Measurements from ENCODE around the gene DUOX1.

DUOX1 gene

DNA sequence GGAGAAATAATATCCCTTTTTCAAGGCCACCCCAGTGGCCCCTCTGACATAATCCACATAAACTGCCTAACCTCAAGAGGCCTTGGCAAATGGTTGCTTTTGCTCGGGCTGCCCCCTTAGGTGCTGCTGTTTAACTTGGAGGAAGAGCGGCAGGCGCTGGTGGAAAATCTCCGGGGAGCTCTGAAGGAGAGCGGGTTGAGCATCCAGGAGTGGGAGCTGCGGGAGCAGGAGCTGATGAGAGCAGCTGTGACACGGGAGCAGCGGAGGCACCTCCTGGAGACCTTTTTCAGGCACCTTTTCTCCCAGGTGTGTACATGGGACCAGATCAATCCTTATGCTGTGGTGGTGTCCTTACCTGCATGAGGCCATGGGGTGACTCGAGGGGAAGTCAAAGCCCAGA, 15.0 kb downstream of the DUOX1 start:
- no peak for DNase-seq

DNA sequence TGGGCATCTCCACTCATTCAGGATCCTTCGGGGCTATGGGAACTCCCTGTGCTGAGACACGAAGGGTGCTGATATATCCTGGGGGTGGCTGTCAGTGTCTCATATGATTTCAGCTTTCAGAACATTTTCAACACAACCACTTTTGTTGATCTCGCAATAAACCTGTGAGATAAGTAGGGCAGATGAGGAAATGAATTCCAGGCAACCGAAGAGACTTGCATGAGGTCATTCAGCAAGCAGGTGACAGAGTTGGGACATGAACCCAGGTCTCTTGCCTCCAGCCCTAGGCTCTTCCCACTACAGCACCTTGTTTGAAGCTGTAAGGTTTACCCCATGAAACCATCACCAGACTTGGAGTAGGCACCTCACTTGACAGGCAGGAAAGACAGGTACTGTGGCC, 16.6 kb downstream of the DUOX1 start:
- no peak for DNase-seq

DNA sequence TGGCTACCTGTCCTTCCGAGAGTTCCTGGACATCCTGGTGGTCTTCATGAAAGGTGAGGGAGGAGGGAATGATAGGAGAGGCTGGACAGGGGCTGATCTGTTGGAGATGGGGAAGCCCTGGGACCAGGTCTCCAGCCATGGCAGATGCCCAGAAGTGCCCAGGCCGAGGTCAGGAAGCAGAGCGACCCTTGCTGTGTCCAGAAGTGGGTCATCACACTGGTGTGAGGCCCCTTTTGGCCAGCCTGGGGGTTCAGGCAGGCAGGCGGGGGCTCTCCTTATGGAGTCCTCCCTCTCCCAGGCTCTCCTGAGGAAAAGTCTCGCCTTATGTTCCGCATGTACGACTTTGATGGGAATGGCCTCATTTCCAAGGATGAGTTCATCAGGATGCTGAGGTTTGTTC, 17.8 kb downstream of the DUOX1 start:
- DNase-seq = no peak

DNA sequence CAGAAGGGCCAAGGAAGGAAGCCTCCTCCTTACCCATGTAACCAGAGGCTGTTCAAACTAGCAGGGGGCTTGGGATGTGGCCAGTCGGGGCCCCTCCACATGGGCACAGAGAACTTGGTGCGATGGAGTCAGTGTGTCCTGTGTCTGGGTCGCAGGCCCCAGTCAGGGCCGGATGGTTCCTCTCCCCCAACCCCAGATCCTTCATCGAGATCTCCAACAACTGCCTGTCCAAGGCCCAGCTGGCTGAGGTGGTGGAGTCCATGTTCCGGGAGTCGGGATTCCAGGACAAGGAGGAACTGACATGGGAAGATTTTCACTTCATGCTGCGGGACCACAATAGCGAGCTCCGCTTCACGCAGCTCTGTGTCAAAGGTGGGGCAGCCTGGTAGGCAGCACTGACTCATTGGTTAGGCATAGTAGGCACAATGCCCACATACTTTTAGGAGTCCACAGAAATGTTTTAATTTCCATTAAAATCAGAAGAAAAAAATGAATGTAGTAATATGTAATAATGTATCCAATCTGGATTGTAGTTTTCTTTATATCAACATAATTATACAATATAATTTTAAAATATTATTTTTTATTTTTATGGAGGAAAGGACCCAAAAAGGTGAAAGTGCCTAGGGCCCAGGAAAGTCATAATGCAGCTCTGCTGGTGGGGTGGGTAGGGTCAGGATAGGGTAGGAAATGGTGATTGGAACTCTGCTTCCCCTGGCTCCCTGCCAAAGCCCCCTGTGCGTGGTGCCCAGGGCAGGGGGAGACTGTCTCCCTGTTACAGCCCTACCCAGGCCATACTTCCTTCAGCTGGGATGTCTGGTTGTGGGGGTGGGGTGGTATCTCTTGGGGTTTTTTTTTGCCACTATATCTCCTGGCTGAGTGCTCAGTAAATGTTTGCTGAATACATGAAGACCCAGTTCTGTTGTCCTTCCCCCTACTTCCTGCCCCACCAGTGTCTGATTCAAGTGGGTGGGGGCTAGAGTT, 18.6 kb downstream of the DUOX1 start:
- no peak for DNase-seq

DNA sequence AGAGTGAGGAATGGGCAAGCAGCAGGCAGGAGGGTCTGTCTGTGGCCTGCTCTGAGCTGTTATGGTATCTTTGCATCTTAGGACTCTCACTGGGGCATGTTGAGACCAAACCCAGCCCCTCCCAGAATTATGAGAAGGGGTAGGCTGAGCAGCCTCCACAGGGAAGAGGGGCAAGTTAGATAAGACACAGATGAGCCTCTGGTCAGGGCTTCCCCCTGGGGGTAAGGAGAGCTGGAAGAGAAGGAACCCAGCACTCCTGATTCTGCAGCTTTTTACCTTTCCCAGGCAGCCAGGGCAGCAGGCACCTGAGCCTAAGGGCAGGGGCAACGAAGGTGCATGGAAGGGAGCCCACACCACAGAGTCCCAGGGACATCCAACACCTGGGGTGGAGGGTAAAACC, 19.3 kb downstream of the DUOX1 start:
- DNase-seq = no peak

DNA sequence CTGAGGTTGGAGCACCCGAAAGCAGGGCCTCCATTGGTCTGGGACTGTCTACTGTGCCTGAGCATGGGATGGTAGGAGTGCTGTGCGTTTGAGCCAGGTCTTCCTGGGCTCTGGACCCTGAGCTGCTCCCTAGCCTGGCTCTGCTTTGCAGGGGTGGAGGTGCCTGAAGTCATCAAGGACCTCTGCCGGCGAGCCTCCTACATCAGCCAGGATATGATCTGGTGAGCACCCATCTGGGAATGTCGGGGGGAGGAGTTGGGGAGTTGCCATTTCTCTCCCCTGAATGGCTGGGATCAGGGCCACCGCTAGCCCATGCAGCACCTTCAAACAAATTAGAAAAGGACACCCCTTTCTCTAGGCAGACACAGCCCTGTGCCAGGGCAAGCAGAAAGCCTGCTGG, 20.7 kb downstream of the DUOX1 start:
- DNase-seq = no peak

DNA sequence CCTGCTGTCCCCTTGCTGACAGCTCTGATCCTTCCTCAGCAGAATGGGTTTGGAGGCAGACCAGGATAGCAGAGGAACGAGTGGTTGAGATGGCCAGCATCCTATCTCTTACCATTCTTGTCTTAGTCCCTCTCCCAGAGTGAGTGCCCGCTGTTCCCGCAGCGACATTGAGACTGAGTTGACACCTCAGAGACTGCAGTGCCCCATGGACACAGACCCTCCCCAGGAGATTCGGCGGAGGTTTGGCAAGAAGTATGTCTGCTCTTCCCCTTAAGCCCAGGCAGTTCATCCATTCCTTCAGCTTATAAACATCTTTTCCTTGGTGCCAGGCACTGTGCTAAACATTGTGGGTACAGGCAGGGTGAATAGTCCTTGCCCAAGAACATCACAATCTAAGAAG, 21.2 kb downstream of the DUOX1 start:
- DNase-seq = no peak

DNA sequence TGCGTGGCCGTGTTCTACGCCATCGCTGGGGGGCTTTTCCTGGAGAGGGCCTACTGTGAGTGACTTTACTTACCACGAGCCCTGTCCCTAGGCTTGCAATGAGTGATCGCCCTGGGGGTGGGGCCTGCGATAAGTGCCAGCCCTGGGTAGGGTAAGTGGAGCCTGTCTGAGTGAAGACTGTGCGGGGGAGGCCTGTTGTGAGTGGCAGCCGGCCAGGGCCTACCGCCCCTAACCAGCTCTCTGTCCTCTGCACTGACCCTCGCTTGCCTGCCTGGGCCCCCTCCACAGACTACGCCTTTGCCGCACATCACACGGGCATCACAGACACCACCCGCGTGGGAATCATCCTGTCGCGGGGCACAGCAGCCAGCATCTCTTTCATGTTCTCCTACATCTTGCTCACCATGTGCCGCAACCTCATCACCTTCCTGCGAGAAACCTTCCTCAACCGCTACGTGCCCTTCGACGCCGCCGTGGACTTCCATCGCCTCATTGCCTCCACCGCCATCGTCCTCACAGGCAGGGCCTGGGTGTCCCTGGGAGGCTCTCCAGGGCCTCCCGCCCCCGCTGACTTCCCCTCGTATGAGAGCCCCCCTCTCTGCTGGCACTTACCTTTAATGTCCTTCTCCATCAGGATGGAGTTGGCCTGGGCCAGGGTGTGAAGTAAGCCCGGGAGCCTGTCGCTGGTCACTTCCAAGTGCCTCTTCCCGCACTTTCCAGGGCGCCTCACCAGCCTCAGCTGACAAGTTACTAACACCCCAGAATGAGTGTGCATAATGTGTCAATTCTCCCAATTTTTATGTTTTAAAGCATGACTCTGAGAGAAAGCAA, 22.4 kb downstream of the DUOX1 start:
- DNase-seq = no peak

DNA sequence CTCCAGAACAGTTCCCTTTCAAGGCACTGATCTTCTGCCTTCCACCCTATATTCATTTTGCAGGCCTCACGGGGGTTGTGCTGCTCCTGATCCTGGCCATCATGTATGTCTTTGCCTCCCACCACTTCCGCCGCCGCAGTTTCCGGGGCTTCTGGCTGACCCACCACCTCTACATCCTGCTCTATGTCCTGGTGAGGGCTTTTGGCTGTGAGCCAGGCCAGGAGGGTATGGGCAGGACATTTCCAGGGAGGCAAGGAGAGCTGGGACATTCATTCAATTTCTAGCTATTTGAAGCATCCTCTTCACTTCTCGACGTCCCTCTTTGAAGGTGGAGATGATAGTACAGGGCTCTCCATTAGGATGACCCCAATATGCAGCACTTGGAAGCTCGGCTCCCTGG, 25.9 kb downstream of the DUOX1 start:
- no peak for DNase-seq

DNA sequence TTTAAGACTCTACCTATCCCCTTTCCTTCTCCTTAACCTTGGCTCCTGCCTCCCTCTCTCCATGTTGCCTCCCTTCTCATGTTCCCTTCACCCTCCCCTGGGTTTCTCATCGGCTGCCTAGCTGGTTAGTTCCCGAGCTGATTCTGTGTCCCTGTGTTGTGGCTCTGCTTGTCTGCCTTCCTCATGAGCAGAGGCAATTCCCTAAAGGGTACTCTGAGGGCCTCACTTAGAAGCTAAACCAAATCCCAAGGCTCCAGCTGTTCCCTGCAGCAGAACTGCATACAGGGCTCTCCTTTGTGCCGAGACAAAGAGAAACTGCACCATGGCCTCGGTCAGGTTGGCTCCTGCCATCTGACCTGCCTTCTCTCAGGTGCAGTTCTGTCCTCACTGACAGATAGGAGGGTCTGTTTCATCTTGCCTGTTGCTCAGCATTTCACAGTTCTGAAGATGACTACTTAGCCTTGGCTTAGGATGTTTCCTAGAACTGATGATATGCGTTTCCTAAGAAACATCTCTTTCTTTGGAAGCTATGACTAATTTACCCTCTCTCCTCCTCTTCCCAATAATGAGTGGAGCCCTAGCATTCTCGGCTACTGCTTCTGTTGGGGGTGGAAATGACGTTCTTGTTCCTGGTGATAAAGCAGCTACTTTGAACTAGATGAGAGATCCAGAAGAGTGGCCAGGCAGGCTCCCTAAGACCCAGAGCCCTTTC, 27.1 kb downstream of the DUOX1 start:
- DNase-seq = peak; percentile 16

DNA sequence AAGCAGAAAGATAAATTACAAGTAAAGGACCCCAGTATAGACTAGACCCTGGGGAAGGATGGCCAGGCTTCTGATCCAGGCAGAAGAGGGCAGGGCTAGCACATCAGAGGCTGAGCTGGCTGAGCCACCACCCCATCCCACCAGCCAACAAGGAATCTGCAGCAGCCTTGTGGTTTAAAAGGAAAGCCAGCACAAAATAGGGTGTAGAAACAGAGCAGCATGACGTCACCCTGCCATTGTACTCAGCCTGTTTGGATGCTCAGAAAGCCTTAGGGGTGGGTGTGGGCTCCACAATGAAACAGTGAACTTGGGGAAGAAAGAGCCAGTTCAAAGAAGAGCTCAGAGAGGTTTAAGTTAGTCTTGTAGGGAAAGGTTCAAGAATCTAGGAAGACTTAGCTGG, 28.2 kb downstream of the DUOX1 start:
- DNase-seq = peak; percentile 28

DNA sequence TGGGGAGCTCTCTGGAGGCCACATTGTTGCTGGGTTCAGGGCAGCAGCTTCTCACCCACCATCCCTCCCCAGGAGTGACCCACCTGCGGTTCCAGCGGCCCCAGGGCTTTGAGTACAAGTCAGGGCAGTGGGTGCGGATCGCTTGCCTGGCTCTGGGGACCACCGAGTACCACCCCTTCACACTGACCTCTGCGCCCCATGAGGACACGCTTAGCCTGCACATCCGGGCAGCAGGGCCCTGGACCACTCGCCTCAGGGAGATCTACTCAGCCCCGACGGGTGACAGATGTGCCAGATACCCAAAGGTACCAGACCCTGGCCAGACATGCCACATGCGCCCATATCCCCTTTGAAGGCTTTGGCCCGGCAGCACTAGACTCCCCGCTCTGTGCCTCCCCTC, 31.9 kb downstream of the DUOX1 start:
- DNase-seq = no peak

DNA sequence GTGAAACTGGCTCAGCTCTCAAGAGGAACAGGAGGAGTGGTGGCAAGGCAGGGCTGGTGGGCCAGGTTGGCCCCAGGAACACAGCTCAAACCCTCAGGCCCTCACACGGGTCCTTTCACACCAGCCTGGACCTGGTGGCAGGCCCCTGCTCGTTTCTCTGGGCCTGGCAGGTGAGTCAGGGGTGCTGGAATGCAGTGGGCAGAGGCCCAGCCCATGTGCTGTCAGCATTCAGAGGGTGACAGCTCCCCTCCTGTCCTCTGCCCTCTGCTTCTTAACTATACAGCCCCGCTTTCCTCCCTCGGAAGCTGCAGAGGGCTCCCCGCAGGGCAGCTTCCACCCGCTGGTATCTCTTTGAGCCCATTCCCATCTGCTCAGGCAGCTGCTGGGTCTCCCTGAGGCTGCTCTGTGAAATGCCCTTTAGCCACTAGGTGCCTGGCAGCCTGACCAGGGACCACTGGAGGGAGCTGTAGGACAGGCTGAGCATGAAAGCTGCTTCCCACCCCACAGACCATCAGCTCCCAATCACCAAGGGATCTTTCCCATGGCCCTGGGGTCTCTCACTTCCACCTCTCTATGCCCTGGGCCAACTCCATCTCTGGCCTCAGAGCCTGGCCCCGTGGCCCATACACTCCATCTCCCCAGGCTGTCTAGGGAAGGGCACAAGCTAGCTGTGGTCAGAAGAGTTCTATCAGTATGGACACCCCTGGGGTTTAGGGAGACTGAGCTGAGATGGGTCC, 33.1 kb downstream of the DUOX1 start:
- peak; percentile 48 for DNase-seq

DNA sequence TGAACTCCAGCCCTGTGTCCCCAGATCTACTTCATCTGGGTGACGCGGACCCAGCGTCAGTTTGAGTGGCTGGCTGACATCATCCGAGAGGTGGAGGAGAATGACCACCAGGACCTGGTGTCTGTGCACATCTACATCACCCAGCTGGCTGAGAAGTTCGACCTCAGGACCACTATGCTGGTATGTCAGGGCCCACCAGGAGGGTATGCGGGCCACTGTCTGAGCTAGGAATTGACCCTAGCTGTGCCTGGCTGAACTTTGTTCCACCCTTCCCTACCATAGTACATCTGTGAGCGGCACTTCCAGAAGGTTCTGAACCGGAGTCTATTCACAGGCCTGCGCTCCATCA, 33.7 kb downstream of the DUOX1 start:
- DNase-seq = no peak

DNA sequence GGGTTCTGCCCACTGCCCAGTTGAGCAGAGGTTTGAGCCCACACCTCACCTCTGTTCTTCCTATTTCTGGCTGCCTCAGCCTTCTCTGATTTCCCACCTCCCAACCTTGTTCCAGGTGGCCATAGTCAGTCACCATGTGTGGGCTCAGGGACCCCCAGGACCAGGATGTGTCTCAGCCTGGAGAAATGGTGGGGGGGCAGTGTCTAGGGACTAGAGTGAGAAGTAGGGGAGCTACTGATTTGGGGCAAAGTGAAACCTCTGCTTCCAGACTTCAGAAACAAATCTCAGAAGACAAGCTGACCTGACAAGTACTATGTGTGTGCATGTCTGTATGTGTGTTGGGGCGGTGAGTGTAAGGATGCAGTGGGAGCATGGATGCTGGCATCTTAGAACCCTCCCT, 35.1 kb downstream of the DUOX1 start:
- DNase-seq = no peak

DNA sequence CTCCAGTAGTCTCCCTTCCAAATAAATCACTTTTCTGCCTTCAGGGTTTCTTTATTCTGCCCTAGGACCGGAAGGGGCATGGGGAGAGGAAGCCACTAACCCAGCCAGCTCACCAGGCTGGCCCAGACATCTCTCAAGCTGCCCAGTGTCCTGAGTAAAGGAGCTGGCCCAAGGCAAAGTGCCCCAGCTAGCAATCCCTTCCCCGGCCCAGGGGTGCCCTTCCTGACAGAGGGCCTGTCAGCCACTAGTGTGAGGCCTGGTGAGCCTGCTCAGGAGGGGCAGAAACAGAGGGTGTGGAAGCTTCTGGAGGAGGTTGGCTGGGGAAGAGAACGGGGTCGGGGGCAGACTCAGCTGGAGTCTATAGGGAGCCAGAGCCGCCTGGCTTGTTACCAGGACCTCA, 35.7 kb downstream of the DUOX1 start:
- DNase-seq = no peak

DNA sequence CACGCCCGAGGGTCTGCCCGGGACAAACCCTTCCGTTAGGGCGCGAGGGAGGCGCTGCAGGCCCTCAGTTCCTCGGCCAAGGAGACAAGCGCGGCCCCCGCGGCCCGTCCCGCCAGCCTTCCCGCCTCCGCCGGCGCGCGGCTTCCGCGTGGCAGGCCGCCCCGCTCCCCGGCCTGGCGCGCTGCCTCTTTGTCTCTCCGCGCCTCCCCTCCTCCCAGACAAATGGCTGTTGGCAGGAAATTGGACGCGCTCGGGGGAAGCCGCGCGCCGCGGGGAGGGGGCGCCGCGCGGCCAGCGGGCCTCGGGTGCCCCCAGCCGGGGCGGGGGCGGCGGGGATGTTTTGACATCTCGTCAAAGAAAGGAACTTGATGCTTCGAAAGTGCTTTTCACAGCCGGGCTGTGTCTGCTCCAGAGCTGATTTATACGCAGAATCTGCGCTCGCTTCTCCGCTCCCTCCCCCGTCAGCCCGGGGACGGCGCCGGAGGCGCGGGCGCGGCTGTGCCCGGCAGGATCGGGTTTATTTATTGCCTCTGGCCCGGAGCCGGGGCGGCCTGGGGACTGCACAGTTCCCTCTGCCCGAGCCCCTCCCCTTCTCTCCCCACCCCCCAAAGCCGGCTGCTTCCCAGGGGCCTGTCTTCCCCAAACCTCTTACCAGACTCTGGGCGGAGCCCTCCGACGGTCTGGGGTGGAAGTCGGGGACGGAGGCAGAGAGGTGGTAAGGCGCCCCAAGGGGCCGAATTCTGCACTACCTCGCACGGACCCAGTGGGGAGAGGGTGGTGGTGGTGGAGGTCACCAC, 37.2 kb downstream of the DUOX1 start:
- DNase-seq = peak; percentile 33

DNA sequence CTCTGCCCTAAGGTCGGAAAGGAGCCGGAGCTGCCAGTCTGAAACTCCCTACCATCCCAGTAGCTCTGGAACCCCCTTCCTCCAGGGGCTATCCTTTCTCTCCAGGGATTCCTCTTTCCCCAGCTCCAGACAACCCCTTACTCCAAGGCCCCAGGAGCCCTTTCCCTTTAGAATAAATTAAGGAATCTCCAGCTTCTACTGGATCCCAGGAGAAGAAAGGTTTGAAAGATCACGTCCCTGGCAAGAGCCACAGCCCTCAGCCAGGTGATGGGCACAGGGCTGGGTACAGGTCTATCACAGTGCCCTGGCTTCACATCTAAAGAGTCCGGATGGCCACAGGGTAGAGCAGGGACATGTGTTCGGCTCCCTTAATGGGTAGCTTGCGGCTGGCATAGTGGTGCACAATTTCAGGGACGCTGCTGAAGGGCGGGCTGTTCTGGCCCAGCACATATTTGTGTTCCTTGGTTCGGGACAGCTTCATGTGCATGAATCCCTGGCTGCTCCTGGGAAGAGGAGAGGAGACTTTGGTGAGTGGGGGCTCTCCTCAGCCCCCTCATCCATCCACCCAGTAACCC, 37.9 kb downstream of the DUOX1 start:
- DNase-seq = no peak

DNA sequence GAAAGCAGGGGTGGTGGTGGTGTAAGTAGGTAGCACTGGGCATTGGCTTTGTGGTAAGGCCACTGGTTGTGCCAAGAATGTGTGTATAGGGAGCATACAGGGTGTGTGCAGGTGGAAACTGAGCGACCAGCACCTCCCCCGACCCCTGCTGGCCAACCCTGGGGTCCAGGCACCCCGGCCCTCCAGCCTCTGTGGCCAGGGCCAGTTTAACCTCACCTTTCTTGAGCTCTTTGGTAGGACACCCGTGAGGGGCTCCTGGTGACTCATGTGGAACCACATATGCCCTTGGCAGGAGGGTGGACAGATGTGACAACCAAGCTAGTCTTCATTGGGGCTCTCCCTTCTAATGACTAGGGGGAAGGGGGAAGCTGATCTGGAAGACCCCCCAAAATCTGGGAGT, 38.5 kb downstream of the DUOX1 start:
- no peak for DNase-seq

DNA sequence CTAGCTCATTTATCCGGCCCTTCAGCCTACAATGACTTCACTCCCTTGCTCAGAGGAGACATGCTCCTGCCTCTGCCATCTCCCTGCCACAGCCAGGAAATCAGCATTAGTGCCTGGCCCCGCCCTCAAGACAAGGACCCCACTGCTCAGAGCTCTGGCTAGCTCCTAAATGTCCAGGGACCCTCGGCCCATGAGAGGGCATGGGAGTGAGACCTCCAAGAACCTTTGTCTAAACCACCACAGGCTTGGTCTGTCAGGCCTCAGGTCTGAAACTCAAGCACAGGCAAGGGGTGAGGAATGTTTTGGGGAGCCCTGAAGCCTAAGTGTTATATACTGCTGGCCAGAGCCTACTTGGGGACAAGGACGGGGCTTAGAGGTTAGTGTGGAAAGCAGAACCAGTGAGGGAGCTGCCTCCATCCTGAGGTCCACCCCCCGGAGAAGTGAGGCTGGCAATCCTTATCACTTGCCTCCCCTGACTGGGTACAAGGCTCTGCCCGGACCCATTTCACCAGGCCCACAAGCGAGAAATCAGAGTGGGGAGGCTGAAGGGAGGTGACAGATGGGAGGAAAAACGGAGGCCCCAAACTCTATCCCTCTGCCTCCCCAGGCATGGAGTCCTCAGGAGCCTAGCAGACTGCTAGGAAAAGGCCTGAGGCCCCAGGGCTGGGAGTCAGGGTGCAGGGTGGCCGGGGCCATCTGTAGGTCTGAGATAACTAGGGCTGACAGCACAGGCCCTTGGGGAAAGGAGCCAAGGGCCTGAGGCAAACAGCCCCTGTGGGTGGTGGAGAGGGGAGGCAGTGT, 39.2 kb downstream of the DUOX1 start:
- DNase-seq = no peak

Data from amniotic stem cell (primary cell).